SK-N-SH (cell line): Measurements from ENCODE around the gene TMEM69. TPM values are rescaled to one million over a fixed set of nuclear protein-coding genes. Genes with fewer than 3 reads are reported as not detected.
A peak's percentile ranks its signal among the peaks of the same experiment; 100 is the strongest.

Experiments used
- CTCF ChIA-PET: fragments of 300-600, 350-600 bp; formaldehyde crosslinking; extraction: SDS; loops from one replicate; lab custom pipeline; 2021; lab: Yijun Ruan, JAX
- POLR2A ChIA-PET: fragments of 350-600 bp; sonication (Branson Sonifier 250); formaldehyde crosslinking; extraction: SDS; loops from one replicate; lab custom pipeline; 2020; ENCODE audit warnings: antibody characterized with exemption, inconsistent platforms; lab: Yijun Ruan, JAX
- DNase-seq: peaks from one replicate; pipeline ENCODE4 v3.0.0; 2012
- H2AFZ ChIP-seq: fragments of 200-600 bp; sonication (generic); 2 replicates; pipeline ENCODE4 v1.8.1; 2016; ENCODE audit warnings: antibody characterized with exemption, mild to moderate bottlenecking, low read depth
- H3F3A ChIP-seq: fragments of 200-600 bp; sonication (generic); replicated peaks from 2 replicates; pipeline ENCODE3; 2016; ENCODE audit warnings: antibody characterized with exemption, mild to moderate bottlenecking; ENCODE audit not compliant: insufficient read depth
- H3K27ac ChIP-seq, 2 experiments: fragments of 200-500 bp in 1 of 2; fragments of 200-600 bp in 1 of 2; sonication (Bioruptor generic) in 1 of 2; sonication (generic), shearing (Covaris generic) in 1 of 2; 2 replicates each; pipeline versions ENCODE4 v1.5.1 to v1.6.1; 2014 to 2016; ENCODE audit warnings: low read depth in 2 of 2, inconsistent platforms in 1 of 2, low read length in 1 of 2, mild to moderate bottlenecking in 1 of 2, mixed read lengths in 1 of 2
- H3K27me3 ChIP-seq: fragments of 200-600 bp; sonication (generic), shearing (Covaris generic); 2 replicates; pipeline ENCODE4 v1.6.1; 2016; ENCODE audit warnings: mixed run types; ENCODE audit not compliant: insufficient read depth
- H3K36me3 ChIP-seq, 2 experiments: fragments of 200-500 bp in 1 of 2; fragments of 200-600 bp in 1 of 2; sonication (Bioruptor generic) in 1 of 2; sonication (generic) in 1 of 2; replicated peaks in 1 of 2; 2 replicates each; pipeline versions ENCODE3 to v1.5.1; 2014 to 2016; ENCODE audit warnings: low read length in 1 of 2, mild to moderate bottlenecking in 1 of 2; ENCODE audit not compliant: insufficient read depth in 2 of 2, control insufficient read depth in 1 of 2
- H3K4me1 ChIP-seq, 2 experiments: fragments of 200-500 bp in 1 of 2; fragments of 200-600 bp in 1 of 2; sonication (Bioruptor generic) in 1 of 2; sonication (generic), shearing (Covaris generic) in 1 of 2; 2 replicates each; pipeline versions ENCODE4 v1.5.1 to v1.6.1; 2014 to 2016; ENCODE audit warnings: low read depth in 1 of 2, low read length in 1 of 2, mixed run types in 1 of 2; ENCODE audit not compliant: insufficient read depth in 2 of 2, control insufficient read depth in 1 of 2
- H3K4me2 ChIP-seq: fragments of 200-600 bp; sonication (generic), shearing (Covaris generic); 2 replicates; pipeline ENCODE4 v1.6.1; 2017; ENCODE audit warnings: mixed run types
- H3K4me3 ChIP-seq, 2 experiments: fragments of 200-500 bp in 1 of 2; fragments of 200-600 bp in 1 of 2; sonication (Bioruptor generic) in 1 of 2; sonication (generic), shearing (Covaris generic) in 1 of 2; 2 replicates each; pipeline versions ENCODE4 v1.5.1 to v1.8.1; 2014 to 2016; ENCODE audit warnings: low read depth in 2 of 2, inconsistent platforms in 1 of 2, low read length in 1 of 2, mild to moderate bottlenecking in 1 of 2, mixed read lengths in 1 of 2, moderate library complexity in 1 of 2
- H3K79me2 ChIP-seq: fragments of 200-600 bp; sonication (generic); 2 replicates; pipeline ENCODE4 v1.8.1; 2017; ENCODE audit warnings: mild to moderate bottlenecking; ENCODE audit not compliant: insufficient read depth
- H3K9ac ChIP-seq: fragments of 200-600 bp; sonication (generic); 2 replicates; pipeline ENCODE4 v1.6.1; 2017; ENCODE audit warnings: mixed run types
- H3K9me2 ChIP-seq: fragments of 200-600 bp; sonication (generic); 2 replicates; pipeline ENCODE4 v1.6.1; 2017; ENCODE audit warnings: mixed run types
- H3K9me3 ChIP-seq: fragments of 200-600 bp; sonication (generic); 2 replicates; pipeline ENCODE4 v1.6.1; 2017; ENCODE audit warnings: mixed run types, mild to moderate bottlenecking, moderate library complexity
- H4K20me1 ChIP-seq: fragments of 200-600 bp; sonication (generic); 2 replicates; pipeline ENCODE4 v1.6.1; 2017; ENCODE audit warnings: mild to moderate bottlenecking, mixed run types; ENCODE audit not compliant: insufficient read depth
- CHD2 ChIP-seq: fragments of 150-350 bp; IDR thresholded peaks from 2 replicates; pipeline ENCODE4 v1.6.1; 2018; ENCODE audit warnings: low read length; ENCODE audit not compliant: partially characterized antibody
- GABPA ChIP-seq: IDR thresholded peaks from 2 replicates; pipeline ENCODE4 v1.4.0; 2012; ENCODE audit warnings: low read depth, mild to moderate bottlenecking
- NRF1 ChIP-seq: IDR thresholded peaks from 2 replicates; pipeline ENCODE4 v1.6.1; 2012; ENCODE audit warnings: low read depth, mild to moderate bottlenecking, low read length
- POLR2AphosphoS5 ChIP-seq: IDR thresholded peaks from 2 replicates; pipeline ENCODE4 v1.6.1; 2012; ENCODE audit warnings: low read depth, low read length
- RXRA ChIP-seq: IDR thresholded peaks from 2 replicates; pipeline ENCODE4 v1.4.0; 2012; ENCODE audit warnings: low read depth, mild to moderate bottlenecking, borderline replicate concordance
- SIN3A ChIP-seq: IDR thresholded peaks from 2 replicates; pipeline ENCODE4 v1.6.1; 2012; ENCODE audit warnings: low read depth, mild to moderate bottlenecking, low read length, moderate library complexity, borderline replicate concordance
- TAF1 ChIP-seq: IDR thresholded peaks from 2 replicates; pipeline ENCODE4 v1.6.1; 2012; ENCODE audit warnings: low read depth, mild to moderate bottlenecking, low read length, moderate library complexity, borderline replicate concordance
- TCF12 ChIP-seq: IDR thresholded peaks from 2 replicates; pipeline ENCODE4 v1.4.0; 2012
- USF2 ChIP-seq: fragments of 150-350 bp; IDR thresholded peaks from 2 replicates; pipeline ENCODE4 v1.6.1; 2017; ENCODE audit warnings: antibody characterized with exemption, low read length, low read depth, borderline replicate concordance
- YY1 ChIP-seq: IDR thresholded peaks from 2 replicates; pipeline ENCODE4 v1.4.0; 2012; ENCODE audit warnings: low read depth, mild to moderate bottlenecking
- WGBS: methylation state at CpG from one replicate; pipeline ENCODE4 v1.1.6; 2017; ENCODE audit warnings: low lambda C conversion rate; 5-methylcytosine and 5-hydroxymethylcytosine counted together
- polyA plus RNA-seq, 3 experiments: library from polyadenylated mRNA; depleted of rRNA; stranded (reverse); fragments of >200 nt; gene quantifications; 2 replicates each; pipeline ENCODE4 v1.2.3, GENCODE V29; 2012
- TF ChIP-seq, protein P1 (sequence below): fragments of 200-600 bp; sonication (generic); IDR thresholded peaks from 2 replicates; pipeline ENCODE4 v1.6.1; 2017; ENCODE audit warnings: antibody characterized with exemption, mild to moderate bottlenecking, moderate library complexity
- TF ChIP-seq, protein P2 (sequence below): IDR thresholded peaks from 2 replicates; pipeline ENCODE4 v1.4.0; 2012; ENCODE audit warnings: low read depth
- TF ChIP-seq, protein P3 (sequence below): IDR thresholded peaks from 2 replicates; pipeline ENCODE4 v1.6.1; 2012; ENCODE audit warnings: mild to moderate bottlenecking, low read depth, low read length, moderate library complexity

TMEM69 gene
- polyA plus RNA-seq, 1 of the 3 experiments (the other 2 are of a cell fraction), result 46.1 TPM

DNA sequence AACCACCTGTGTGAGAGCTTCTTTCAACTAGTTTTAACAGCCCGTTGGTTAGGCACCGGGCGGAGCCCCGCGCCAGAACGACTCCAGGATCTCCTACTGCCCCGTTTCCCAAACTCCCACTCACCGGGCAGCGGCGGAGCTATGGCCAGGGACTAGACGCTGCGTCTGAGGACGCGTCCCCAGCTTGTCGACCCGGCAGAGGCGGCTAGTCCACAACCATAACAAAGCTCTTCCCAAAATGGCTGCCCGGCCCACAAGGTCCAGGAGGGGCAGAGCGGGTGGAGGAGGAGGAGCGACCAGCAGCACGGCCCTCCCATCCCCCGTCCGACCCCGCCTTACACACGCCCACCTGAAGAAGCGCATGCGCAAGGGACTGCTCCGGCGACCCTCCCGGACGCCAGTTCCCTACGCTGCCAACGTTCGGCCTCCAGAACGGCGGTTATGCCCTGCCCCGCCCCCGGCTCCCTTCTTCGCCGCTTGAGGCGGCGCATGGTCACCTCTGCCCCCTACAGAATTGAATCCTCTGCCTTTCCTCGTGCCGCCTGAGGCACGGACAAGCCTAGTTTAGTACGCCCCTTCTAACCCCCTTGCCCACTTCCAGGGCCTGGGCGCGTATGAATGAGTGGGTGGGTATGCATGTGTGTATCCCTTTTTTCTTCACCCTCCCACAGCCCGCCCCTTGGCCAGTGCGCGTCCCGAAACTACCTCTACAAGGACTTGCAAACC, 1.5 kb upstream of the TMEM69 start, which contains the start of gene GPBP1L1:
Gene GPBP1L1, minus strand, starts transcription at position 246 of the 726 bp plus-strand sequence. CDS start 27,446 bp downstream, outside the sequence.
- Histone ChIP-seq H3F3A (peaks cover 7% of the 10 kb centered on the region), H3K9me3 (no peaks in the 10 kb centered on the region), H3K9ac (peak within 1 kb of the TSS; percentile 92), H2AFZ (peak within 1 kb of the TSS; percentile 80), H3K9me2 (no peaks in the 10 kb centered on the region), H4K20me1 (peaks cover 32% of the 10 kb centered on the region), H3K36me3 (peaks cover 3 to 10% of the 10 kb centered on the region in 2 experiments), H3K4me2 (peak within 1 kb of the TSS; percentile 85), H3K4me3 (peak within 1 kb of the TSS; percentile 92 to 95), H3K27ac (peak within 1 kb of the TSS; percentile 93 to 97), H3K79me2 (peaks cover 82% of the 10 kb centered on the region), H3K4me1 (peaks cover 14 to 20% of the 10 kb centered on the region in 2 experiments; a peak in 3 of 4 replicates), H3K27me3 (no peaks in the 10 kb centered on the region)
- DNase-seq, result peak; percentile 99
- 0% methylated on average over 41 of the region's 52 CpGs for WGBS
- ChIA-PET CTCF (interaction anchor here (0.8 to 1.3 kb wide), 3 partner anchors 14 to 676 kb away, joined by 3 to 4 read pairs (median 4); no protein-coding TSS in a partner anchor), POLR2A (interaction anchor here (0.6 to 2.4 kb wide), 6 partner anchors 15 to 192 kb away, joined by 4 to 20 read pairs (median 4); partner anchors contain the start of genes AKR1A1 and NASP)
- TF ChIP-seq, protein P1, sequence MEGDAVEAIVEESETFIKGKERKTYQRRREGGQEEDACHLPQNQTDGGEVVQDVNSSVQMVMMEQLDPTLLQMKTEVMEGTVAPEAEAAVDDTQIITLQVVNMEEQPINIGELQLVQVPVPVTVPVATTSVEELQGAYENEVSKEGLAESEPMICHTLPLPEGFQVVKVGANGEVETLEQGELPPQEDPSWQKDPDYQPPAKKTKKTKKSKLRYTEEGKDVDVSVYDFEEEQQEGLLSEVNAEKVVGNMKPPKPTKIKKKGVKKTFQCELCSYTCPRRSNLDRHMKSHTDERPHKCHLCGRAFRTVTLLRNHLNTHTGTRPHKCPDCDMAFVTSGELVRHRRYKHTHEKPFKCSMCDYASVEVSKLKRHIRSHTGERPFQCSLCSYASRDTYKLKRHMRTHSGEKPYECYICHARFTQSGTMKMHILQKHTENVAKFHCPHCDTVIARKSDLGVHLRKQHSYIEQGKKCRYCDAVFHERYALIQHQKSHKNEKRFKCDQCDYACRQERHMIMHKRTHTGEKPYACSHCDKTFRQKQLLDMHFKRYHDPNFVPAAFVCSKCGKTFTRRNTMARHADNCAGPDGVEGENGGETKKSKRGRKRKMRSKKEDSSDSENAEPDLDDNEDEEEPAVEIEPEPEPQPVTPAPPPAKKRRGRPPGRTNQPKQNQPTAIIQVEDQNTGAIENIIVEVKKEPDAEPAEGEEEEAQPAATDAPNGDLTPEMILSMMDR, result no peak
- TF ChIP-seq GABPA (no peak), SIN3A (0 out of 2 replicates have a peak, but pooled peaks have one; percentile 13), RXRA (no peak), TCF12 (no peak), USF2 (no peak), CHD2 (no peak), YY1 (peak; percentile 91), TAF1 (peak; percentile 72), NRF1 (peak; percentile 96), POLR2AphosphoS5 (peak; percentile 78; the same call in 1 of the 2 replicates)
- TF ChIP-seq, protein P2, sequence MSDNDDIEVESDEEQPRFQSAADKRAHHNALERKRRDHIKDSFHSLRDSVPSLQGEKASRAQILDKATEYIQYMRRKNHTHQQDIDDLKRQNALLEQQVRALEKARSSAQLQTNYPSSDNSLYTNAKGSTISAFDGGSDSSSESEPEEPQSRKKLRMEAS, result peak; percentile 48; the same call in 1 of the 2 replicates
- TF ChIP-seq, protein P3, sequence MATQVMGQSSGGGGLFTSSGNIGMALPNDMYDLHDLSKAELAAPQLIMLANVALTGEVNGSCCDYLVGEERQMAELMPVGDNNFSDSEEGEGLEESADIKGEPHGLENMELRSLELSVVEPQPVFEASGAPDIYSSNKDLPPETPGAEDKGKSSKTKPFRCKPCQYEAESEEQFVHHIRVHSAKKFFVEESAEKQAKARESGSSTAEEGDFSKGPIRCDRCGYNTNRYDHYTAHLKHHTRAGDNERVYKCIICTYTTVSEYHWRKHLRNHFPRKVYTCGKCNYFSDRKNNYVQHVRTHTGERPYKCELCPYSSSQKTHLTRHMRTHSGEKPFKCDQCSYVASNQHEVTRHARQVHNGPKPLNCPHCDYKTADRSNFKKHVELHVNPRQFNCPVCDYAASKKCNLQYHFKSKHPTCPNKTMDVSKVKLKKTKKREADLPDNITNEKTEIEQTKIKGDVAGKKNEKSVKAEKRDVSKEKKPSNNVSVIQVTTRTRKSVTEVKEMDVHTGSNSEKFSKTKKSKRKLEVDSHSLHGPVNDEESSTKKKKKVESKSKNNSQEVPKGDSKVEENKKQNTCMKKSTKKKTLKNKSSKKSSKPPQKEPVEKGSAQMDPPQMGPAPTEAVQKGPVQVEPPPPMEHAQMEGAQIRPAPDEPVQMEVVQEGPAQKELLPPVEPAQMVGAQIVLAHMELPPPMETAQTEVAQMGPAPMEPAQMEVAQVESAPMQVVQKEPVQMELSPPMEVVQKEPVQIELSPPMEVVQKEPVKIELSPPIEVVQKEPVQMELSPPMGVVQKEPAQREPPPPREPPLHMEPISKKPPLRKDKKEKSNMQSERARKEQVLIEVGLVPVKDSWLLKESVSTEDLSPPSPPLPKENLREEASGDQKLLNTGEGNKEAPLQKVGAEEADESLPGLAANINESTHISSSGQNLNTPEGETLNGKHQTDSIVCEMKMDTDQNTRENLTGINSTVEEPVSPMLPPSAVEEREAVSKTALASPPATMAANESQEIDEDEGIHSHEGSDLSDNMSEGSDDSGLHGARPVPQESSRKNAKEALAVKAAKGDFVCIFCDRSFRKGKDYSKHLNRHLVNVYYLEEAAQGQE, result no peak
